HEK293 (cell line): ENCODE data around the gene CADM4.

Experiments
- ZBTB7A ChIP-seq: fragments of 450-650 bp; formaldehyde crosslinking; IDR thresholded peaks from 2 replicates; pipeline ENCODE4 v1.5.1; 2016; ENCODE audit warnings: low read depth, missing biosample characterization, missing genetic modification characterization
- ZNF341 ChIP-seq: fragments of 450-650 bp; formaldehyde crosslinking; IDR thresholded peaks from 2 replicates; pipeline ENCODE4; 2016; ENCODE audit warnings: low read depth, missing biosample characterization, missing genetic modification characterization
- ZNF404 ChIP-seq: fragments of 450-650 bp; formaldehyde crosslinking; IDR thresholded peaks from 2 replicates; pipeline ENCODE4 v1.5.1; 2017; ENCODE audit warnings: missing biosample characterization, missing genetic modification characterization
- ZNF544 ChIP-seq: fragments of 450-650 bp; formaldehyde crosslinking; IDR thresholded peaks from 2 replicates; pipeline ENCODE4 v1.5.0; 2017; ENCODE audit warnings: missing biosample characterization, missing genetic modification characterization
- ZNF629 ChIP-seq: fragments of 450-650 bp; formaldehyde crosslinking; IDR thresholded peaks from 2 replicates; pipeline ENCODE4 v1.5.1; 2017; ENCODE audit warnings: missing biosample characterization, missing genetic modification characterization
- ZNF76 ChIP-seq: fragments of 450-650 bp; formaldehyde crosslinking; IDR thresholded peaks from 2 replicates; pipeline ENCODE4; 2016; ENCODE audit warnings: low read depth, missing biosample characterization, missing genetic modification characterization, borderline replicate concordance
- TF ChIP-seq, protein P1 (sequence below): fragments of 450-650 bp; formaldehyde crosslinking; IDR thresholded peaks from 2 replicates; pipeline ENCODE4 v1.5.1; 2016; ENCODE audit warnings: missing biosample characterization, missing genetic modification characterization

DNA sequence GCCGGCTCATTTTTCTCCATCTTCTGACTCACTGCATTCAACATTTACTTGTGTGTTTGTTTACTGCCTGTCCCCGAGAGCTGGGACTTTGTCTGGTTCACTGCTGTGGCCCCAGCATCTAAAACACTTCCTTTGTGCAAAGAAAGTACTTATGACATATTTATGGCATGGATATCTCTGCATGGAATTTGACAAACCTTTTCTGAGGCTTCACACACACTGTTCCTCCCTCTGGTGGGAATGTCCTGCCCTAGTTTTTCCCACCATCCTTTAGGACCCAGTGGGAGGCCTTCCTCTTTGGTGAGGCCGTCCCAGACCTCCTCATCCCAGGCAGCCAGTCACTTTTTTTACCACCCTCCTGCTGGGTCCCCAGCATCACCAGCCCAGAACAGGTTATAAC is 29.2 kb downstream of the CADM4 start:
- TF ChIP-seq ZNF544 (tag by site-specific recombination) (no peak), ZNF341 (tag by site-specific recombination) (peak; percentile 81), ZBTB7A (tag by site-specific recombination) (no peak), ZNF629 (tag by site-specific recombination) (peak; percentile 69), ZNF76 (peak; percentile 71), ZNF404 (tag by site-specific recombination) (no peak)
- TF ChIP-seq, protein P1, sequence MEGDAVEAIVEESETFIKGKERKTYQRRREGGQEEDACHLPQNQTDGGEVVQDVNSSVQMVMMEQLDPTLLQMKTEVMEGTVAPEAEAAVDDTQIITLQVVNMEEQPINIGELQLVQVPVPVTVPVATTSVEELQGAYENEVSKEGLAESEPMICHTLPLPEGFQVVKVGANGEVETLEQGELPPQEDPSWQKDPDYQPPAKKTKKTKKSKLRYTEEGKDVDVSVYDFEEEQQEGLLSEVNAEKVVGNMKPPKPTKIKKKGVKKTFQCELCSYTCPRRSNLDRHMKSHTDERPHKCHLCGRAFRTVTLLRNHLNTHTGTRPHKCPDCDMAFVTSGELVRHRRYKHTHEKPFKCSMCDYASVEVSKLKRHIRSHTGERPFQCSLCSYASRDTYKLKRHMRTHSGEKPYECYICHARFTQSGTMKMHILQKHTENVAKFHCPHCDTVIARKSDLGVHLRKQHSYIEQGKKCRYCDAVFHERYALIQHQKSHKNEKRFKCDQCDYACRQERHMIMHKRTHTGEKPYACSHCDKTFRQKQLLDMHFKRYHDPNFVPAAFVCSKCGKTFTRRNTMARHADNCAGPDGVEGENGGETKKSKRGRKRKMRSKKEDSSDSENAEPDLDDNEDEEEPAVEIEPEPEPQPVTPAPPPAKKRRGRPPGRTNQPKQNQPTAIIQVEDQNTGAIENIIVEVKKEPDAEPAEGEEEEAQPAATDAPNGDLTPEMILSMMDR (tag by site-specific recombination) = no peak
